Lower leg skin (tissue), 3 donors: ENCODE results near the gene EFCAB6.

ENCODE experiments used
- CTCF ChIP-seq, 3 donors: fragments of 450-650 bp; IDR thresholded peaks; one replicate each; pipeline ENCODE4 v1.5.1; 2016; ENCODE audit warnings: antibody characterized with exemption in 3 of 3, mild to moderate bottlenecking in 3 of 3, moderate library complexity in 2 of 3
- POLR2A ChIP-seq, 2 donors: fragments of 450-650 bp; IDR thresholded peaks; one replicate each; pipeline ENCODE4 v1.6.1; 2016 to 2017; ENCODE audit warnings: antibody characterized with exemption in 2 of 2, mild to moderate bottlenecking in 1 of 2, moderate library complexity in 1 of 2

DNA sequence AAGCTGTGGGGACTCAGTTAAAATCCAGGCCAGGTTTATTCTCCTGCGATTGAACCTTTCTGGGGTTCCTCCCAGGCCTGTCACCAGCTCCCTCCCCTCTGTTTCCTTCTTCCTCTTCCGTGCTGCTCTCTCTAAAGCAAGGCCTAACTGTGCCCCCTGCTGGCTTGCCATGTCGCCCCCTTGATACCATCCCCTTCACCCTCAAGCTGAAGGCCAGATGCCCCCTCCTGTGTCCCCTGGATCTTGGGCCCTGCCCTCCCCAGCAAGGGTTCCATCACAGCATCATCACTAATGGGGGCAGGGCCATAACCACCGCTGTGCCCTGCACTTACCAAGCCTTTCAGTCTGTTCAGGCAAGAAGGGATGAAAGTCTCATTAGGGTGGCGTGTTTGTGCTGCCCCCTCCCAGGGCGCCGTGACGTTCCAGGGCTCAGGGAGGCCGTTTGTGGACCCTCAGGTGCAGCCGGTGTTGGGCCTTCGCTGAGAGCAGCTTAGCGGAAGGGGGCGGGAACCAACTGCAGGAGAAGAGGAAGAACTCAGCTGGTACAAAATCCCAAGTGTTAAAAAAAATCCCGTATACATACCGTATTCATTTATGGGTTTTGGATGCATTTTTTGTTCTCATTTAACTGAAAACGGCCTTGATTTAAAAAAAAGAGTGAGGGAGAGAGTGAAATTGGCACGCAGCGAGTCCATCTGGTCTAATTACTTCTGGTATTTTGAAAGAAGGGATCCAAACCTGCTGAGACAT is 330.4 kb downstream of the EFCAB6 start:
- TF ChIP-seq CTCF (IDR thresholded peaks at IDR 0.05), result no peak
- no peak for TF ChIP-seq POLR2A (IDR thresholded peaks at IDR 0.05)
